ENCODE data around the gene GGT6. TPM values are rescaled to one million over a fixed set of nuclear protein-coding genes. Genes with fewer than 3 reads are reported as not detected.
"Not testable (repeated sequence)": the region's sequence is repeated elsewhere in the genome, so short reads cannot be mapped to it uniquely, and the experiment has no call there.

GGT6 gene
- total RNA-seq, 1 donor from 2014 or later: not detected

GRCh38 chr17:4596636-4597380 lies 36.4 kb upstream of the GGT6 start:
- Mint-ChIP-seq H3K4me3 (ENCODE audit: unreplicated experiment) (no peak overlapping the region), H3K4me1 (ENCODE audit: low read depth, unreplicated experiment) (peaks cover 22% of the 10 kb centered on the region), H3K27me3 (ENCODE audit: unreplicated experiment) (peaks cover 9% of the 10 kb centered on the region), H3K27ac (ENCODE audit: unreplicated experiment) (no peak overlapping the region), H3K9me3 (ENCODE audit: unreplicated experiment) (peaks cover 3% of the 10 kb centered on the region), H3K36me3 (ENCODE audit: unreplicated experiment) (no peaks in the 10 kb centered on the region)
- DNase-seq: no peak
- TF ChIP-seq, protein P1, sequence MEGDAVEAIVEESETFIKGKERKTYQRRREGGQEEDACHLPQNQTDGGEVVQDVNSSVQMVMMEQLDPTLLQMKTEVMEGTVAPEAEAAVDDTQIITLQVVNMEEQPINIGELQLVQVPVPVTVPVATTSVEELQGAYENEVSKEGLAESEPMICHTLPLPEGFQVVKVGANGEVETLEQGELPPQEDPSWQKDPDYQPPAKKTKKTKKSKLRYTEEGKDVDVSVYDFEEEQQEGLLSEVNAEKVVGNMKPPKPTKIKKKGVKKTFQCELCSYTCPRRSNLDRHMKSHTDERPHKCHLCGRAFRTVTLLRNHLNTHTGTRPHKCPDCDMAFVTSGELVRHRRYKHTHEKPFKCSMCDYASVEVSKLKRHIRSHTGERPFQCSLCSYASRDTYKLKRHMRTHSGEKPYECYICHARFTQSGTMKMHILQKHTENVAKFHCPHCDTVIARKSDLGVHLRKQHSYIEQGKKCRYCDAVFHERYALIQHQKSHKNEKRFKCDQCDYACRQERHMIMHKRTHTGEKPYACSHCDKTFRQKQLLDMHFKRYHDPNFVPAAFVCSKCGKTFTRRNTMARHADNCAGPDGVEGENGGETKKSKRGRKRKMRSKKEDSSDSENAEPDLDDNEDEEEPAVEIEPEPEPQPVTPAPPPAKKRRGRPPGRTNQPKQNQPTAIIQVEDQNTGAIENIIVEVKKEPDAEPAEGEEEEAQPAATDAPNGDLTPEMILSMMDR (IDR thresholded peaks at IDR 0.05; ENCODE audit: partially characterized antibody, unreplicated experiment): no peak

DNA sequence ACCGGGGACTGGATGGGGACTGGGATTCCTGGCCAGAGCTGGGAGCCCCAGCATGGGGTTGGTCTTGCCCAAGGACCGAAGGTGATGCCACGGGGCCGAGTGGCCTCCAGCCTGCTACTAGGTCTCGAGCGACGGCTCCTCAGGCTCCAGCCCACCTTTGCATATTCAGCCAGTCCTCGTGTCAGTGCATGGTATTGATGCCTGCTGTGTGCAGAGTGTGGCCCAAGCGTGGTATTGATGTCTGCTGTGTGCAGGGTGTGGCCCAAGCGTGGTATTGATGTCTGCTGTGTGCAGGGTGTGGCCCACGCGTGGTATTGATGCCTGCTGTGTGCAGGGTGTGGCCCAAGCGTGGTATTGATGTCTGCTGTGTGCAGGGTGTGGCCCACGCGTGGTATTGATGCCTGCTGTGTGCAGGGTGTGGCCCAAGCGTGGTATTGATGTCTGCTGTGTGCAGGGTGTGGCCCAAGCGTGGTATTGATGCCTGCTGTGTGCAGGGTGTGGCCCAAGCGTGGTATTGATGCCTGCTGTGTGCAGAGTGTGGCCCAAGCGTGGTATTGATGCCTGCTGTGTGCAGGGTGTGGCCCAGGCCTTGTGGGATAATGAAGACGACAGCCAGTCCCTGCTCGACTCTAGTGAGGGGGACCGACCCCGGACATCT lies 35.4 kb upstream of the GGT6 start:
- not testable (repeated sequence) for H3K9me3 Mint-ChIP-seq (ENCODE audit: unreplicated experiment); H3K27ac Mint-ChIP-seq (ENCODE audit: unreplicated experiment); DNase-seq; H3K27me3 Mint-ChIP-seq (ENCODE audit: unreplicated experiment); H3K36me3 Mint-ChIP-seq (ENCODE audit: unreplicated experiment); H3K4me3 Mint-ChIP-seq (ENCODE audit: unreplicated experiment)
- peaks cover 22% of the 10 kb centered on the region for H3K4me1 Mint-ChIP-seq (ENCODE audit: low read depth, unreplicated experiment)

DNA sequence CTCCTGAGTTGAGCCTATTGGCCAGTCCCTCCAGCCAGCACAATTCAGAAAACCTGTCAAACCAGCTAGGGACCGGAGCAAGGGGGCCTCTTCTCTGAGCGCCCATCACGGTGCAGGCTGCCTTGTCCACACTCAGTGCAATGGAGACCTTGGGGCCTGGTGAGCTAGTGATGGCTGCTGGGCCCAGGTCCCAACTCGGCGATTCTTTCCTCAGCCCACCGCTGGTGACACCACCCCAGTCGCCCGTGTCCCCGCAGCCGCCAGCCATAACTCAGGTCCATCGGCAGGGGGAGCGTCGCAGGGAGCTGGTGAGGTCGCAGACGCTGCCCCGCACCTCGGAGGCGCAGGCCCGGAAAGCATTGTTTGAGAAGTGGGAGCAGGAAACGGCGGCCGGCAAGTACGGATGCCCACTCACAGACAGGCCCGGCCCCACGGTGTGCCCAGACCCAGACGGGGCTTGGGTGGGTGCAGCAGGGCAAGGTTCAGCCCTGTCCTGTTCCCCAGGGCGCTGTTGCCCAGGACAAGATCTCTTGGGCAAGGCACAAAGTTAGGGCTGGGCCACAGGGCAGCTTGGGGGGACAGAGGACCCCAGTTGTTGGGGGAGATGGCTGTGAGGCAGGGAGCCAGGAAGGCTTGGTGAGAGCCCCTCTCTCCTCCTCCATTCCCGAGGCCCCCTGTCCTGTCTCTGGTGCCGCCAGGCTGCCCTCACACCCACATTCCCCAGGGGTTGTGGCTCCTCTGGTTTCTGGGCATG lies 34.7 kb upstream of the GGT6 start:
- TF ChIP-seq, protein P1 (IDR thresholded peaks at IDR 0.05; ENCODE audit: partially characterized antibody, unreplicated experiment): no peak
- peaks cover 5% of the 10 kb centered on the region for H3K36me3 Mint-ChIP-seq (ENCODE audit: unreplicated experiment)
- peaks cover 10% of the 10 kb centered on the region for H3K27me3 Mint-ChIP-seq (ENCODE audit: unreplicated experiment)
- peak; percentile 59 for DNase-seq
- H3K4me3 Mint-ChIP-seq (ENCODE audit: unreplicated experiment): no peak overlapping the region
- peaks cover 15% of the 10 kb centered on the region for H3K4me1 Mint-ChIP-seq (ENCODE audit: low read depth, unreplicated experiment)
- H3K9me3 Mint-ChIP-seq (ENCODE audit: unreplicated experiment): peaks cover 2% of the 10 kb centered on the region
- no peak overlapping the region for H3K27ac Mint-ChIP-seq (ENCODE audit: unreplicated experiment)

DNA sequence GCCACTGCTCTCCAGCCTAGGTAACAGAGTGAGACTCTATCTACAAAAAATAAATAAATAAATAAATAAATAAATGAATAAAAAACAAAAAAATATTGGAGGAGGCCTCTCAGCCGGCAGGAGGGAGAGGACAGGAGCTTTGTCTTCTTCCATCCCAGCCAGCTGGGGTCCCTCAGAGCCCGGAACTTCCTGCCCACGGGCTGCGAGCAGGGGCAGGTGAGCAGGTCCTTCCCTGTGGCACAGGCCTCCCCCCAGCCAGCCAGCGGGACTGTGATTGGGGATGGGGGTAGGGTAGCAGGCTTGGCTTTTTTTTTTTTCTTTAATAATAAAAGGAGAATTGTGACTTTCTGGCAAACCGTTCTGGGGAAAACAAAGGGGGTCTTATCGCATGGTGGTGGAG lies 34.0 kb upstream of the GGT6 start:
- H3K27me3 Mint-ChIP-seq (ENCODE audit: unreplicated experiment): peaks cover 6% of the 10 kb centered on the region
- H3K27ac Mint-ChIP-seq (ENCODE audit: unreplicated experiment): no peak overlapping the region
- TF ChIP-seq, protein P1 (IDR thresholded peaks at IDR 0.05; ENCODE audit: partially characterized antibody, unreplicated experiment): no peak
- H3K36me3 Mint-ChIP-seq (ENCODE audit: unreplicated experiment): peaks cover 5% of the 10 kb centered on the region
- no peak overlapping the region for H3K4me3 Mint-ChIP-seq (ENCODE audit: unreplicated experiment)
- peaks cover 1% of the 10 kb centered on the region for H3K9me3 Mint-ChIP-seq (ENCODE audit: unreplicated experiment)
- DNase-seq: no peak
- H3K4me1 Mint-ChIP-seq (ENCODE audit: low read depth, unreplicated experiment): peaks cover 9% of the 10 kb centered on the region

GRCh38 chr17:4593021-4593421 lies 32.6 kb upstream of the GGT6 start:
- Mint-ChIP-seq H3K36me3 (ENCODE audit: unreplicated experiment) (peaks cover 5% of the 10 kb centered on the region), H3K27ac (ENCODE audit: unreplicated experiment) (no peak overlapping the region), H3K9me3 (ENCODE audit: unreplicated experiment) (peaks cover 1% of the 10 kb centered on the region), H3K27me3 (ENCODE audit: unreplicated experiment) (peaks cover 4% of the 10 kb centered on the region), H3K4me3 (ENCODE audit: unreplicated experiment) (no peak overlapping the region), H3K4me1 (ENCODE audit: low read depth, unreplicated experiment) (peaks cover 5% of the 10 kb centered on the region)
- no peak for DNase-seq
- TF ChIP-seq, protein P1 (IDR thresholded peaks at IDR 0.05; ENCODE audit: partially characterized antibody, unreplicated experiment): no peak

All from glutamatergic neuron (in vitro differentiated cells).